Measurements from ENCODE around the gene TRPC3.

Gene TRPC3

GRCh38 chr4:121951521-121952110 is at the start of gene TRPC3:
Gene TRPC3 (minus strand): TSS chr4:121952060. CDS start chr4:121951680, 380 bp downstream.
- peak; percentile 50 for DNase-seq
- Mint-ChIP-seq H3K27ac (no peak within 1 kb of the TSS), H3K27me3 (peaks cover 50% of the 10 kb centered on the region), H3K9me3 (no peaks in the 10 kb centered on the region), H3K4me3 (peak within 1 kb of the TSS; percentile 80), H3K36me3 (no peaks in the 10 kb centered on the region), H3K4me1 (peaks cover 24% of the 10 kb centered on the region)
- CTCF ChIA-PET: interaction anchor here (1.1 to 2.6 kb wide), 4 partner anchors 13 to 627 kb away, joined by 3 to 13 read pairs (median 4); no protein-coding TSS in a partner anchor

GRCh38 chr4:122000849-122001248 is 49.0 kb upstream of the TRPC3 start:
- peaks cover 2% of the 10 kb centered on the region for H3K4me1 Mint-ChIP-seq
- DNase-seq: no peak
- H3K9me3 Mint-ChIP-seq: no peaks in the 10 kb centered on the region
- H3K27me3 Mint-ChIP-seq: peaks cover 27% of the 10 kb centered on the region
- no peak overlapping the region for H3K27ac Mint-ChIP-seq
- no peak overlapping the region for H3K4me3 Mint-ChIP-seq
- no peaks in the 10 kb centered on the region for H3K36me3 Mint-ChIP-seq
- CTCF ChIA-PET: interaction anchor here (0.6 kb wide), 1 partner anchor 54 kb away, joined by 3 read pairs; no protein-coding TSS in a partner anchor

GRCh38 chr4:121998024-121998423 is 46.2 kb upstream of the TRPC3 start:
- Mint-ChIP-seq H3K27me3 (peaks cover 26% of the 10 kb centered on the region), H3K27ac (no peak overlapping the region), H3K36me3 (no peaks in the 10 kb centered on the region), H3K4me3 (no peak overlapping the region), H3K9me3 (no peaks in the 10 kb centered on the region), H3K4me1 (no peaks in the 10 kb centered on the region)
- CTCF ChIA-PET: interaction anchor here (0.8 to 1.5 kb wide), 4 partner anchors 11 to 580 kb away, joined by 3 to 5 read pairs (median 4); no protein-coding TSS in a partner anchor
- no peak for DNase-seq

GRCh38 chr4:121995790-121996537 is 44.1 kb upstream of the TRPC3 start:
- Mint-ChIP-seq H3K4me1 (no peaks in the 10 kb centered on the region), H3K36me3 (no peaks in the 10 kb centered on the region), H3K27me3 (peaks cover 26% of the 10 kb centered on the region), H3K9me3 (no peaks in the 10 kb centered on the region), H3K4me3 (no peak overlapping the region), H3K27ac (no peak overlapping the region)
- no peak for DNase-seq
- CTCF ChIA-PET: no interaction called here

- DNase-seq: no peak
- CTCF ChIA-PET: no interaction called here
- H3K9me3 Mint-ChIP-seq: no peaks in the 10 kb centered on the region
Measured at GRCh38 chr4:121991968-121992367, 40.1 kb upstream of the TRPC3 start.

GRCh38 chr4:121990489-121990888 is 38.6 kb upstream of the TRPC3 start:
- no peak for DNase-seq
- Mint-ChIP-seq H3K27me3 (peaks cover 37% of the 10 kb centered on the region), H3K27ac (no peak overlapping the region), H3K36me3 (no peaks in the 10 kb centered on the region), H3K4me1 (no peaks in the 10 kb centered on the region), H3K9me3 (no peaks in the 10 kb centered on the region), H3K4me3 (no peak overlapping the region)
- CTCF ChIA-PET: interaction anchor here (1.6 kb wide), 1 partner anchor 10 kb away, joined by 4 read pairs; no protein-coding TSS in a partner anchor

More at GRCh38 chr4:121991968-121992367, 40.1 kb upstream of the TRPC3 start:
- H3K36me3 Mint-ChIP-seq: no peaks in the 10 kb centered on the region
- H3K27me3 Mint-ChIP-seq: peaks cover 44% of the 10 kb centered on the region
- H3K27ac Mint-ChIP-seq: no peak overlapping the region
- H3K4me3 Mint-ChIP-seq: no peak overlapping the region
- no peaks in the 10 kb centered on the region for H3K4me1 Mint-ChIP-seq

GRCh38 chr4:121989715-121990114 is 37.9 kb upstream of the TRPC3 start:
- H3K27ac Mint-ChIP-seq: no peak overlapping the region
- no peaks in the 10 kb centered on the region for H3K9me3 Mint-ChIP-seq
- H3K27me3 Mint-ChIP-seq: peaks cover 34% of the 10 kb centered on the region
- no peaks in the 10 kb centered on the region for H3K4me1 Mint-ChIP-seq
- no peak overlapping the region for H3K4me3 Mint-ChIP-seq
- no peak for DNase-seq
- CTCF ChIA-PET: interaction anchor here (1.6 kb wide), 1 partner anchor 9 kb away, joined by 4 read pairs; no protein-coding TSS in a partner anchor
- no peaks in the 10 kb centered on the region for H3K36me3 Mint-ChIP-seq

- H3K4me1 Mint-ChIP-seq: no peaks in the 10 kb centered on the region
- no peak overlapping the region for H3K27ac Mint-ChIP-seq
- no peak overlapping the region for H3K4me3 Mint-ChIP-seq
- peaks cover 32% of the 10 kb centered on the region for H3K27me3 Mint-ChIP-seq
- CTCF ChIA-PET: no interaction called here
- DNase-seq: no peak
- no peaks in the 10 kb centered on the region for H3K9me3 Mint-ChIP-seq
- no peaks in the 10 kb centered on the region for H3K36me3 Mint-ChIP-seq
Measured at GRCh38 chr4:121988950-121989349, 37.1 kb upstream of the TRPC3 start.

GRCh38 chr4:121980643-121981042 is 28.8 kb upstream of the TRPC3 start:
- Mint-ChIP-seq H3K27ac (no peak overlapping the region), H3K4me3 (no peak overlapping the region), H3K36me3 (no peaks in the 10 kb centered on the region), H3K27me3 (peaks cover 5% of the 10 kb centered on the region), H3K9me3 (no peaks in the 10 kb centered on the region), H3K4me1 (peaks cover 7% of the 10 kb centered on the region)
- no peak for DNase-seq
- CTCF ChIA-PET: interaction anchor here (0.9 kb wide), 1 partner anchor 10 kb away, joined by 4 read pairs; no protein-coding TSS in a partner anchor

GRCh38 chr4:121978172-121978516 is 26.3 kb upstream of the TRPC3 start:
- no peaks in the 10 kb centered on the region for H3K9me3 Mint-ChIP-seq
- peaks cover 11% of the 10 kb centered on the region for H3K27me3 Mint-ChIP-seq
- CTCF ChIA-PET: no interaction called here
- no peaks in the 10 kb centered on the region for H3K36me3 Mint-ChIP-seq
- H3K4me3 Mint-ChIP-seq: no peak overlapping the region
- no peak overlapping the region for H3K27ac Mint-ChIP-seq
- H3K4me1 Mint-ChIP-seq: peaks cover 7% of the 10 kb centered on the region
- no peak for DNase-seq

GRCh38 chr4:121977251-121978171 is 25.7 kb upstream of the TRPC3 start:
- Mint-ChIP-seq H3K4me3 (no peak overlapping the region), H3K27me3 (peaks cover 14% of the 10 kb centered on the region), H3K9me3 (no peaks in the 10 kb centered on the region), H3K36me3 (no peaks in the 10 kb centered on the region), H3K4me1 (peaks cover 7% of the 10 kb centered on the region), H3K27ac (no peak overlapping the region)
- CTCF ChIA-PET: no interaction called here
- DNase-seq: no peak

GRCh38 chr4:121975784-121976183 is 23.9 kb upstream of the TRPC3 start:
- Mint-ChIP-seq H3K9me3 (no peaks in the 10 kb centered on the region), H3K27ac (no peak overlapping the region), H3K4me3 (no peak overlapping the region), H3K27me3 (peaks cover 14% of the 10 kb centered on the region), H3K36me3 (no peaks in the 10 kb centered on the region), H3K4me1 (peaks cover 7% of the 10 kb centered on the region)
- DNase-seq: no peak
- CTCF ChIA-PET: no interaction called here

GRCh38 chr4:121973816-121974215 is 22.0 kb upstream of the TRPC3 start:
- no peak overlapping the region for H3K4me3 Mint-ChIP-seq
- H3K27ac Mint-ChIP-seq: no peak overlapping the region
- no peaks in the 10 kb centered on the region for H3K9me3 Mint-ChIP-seq
- CTCF ChIA-PET: no interaction called here
- no peak for DNase-seq
- peaks cover 7% of the 10 kb centered on the region for H3K4me1 Mint-ChIP-seq
- peaks cover 20% of the 10 kb centered on the region for H3K27me3 Mint-ChIP-seq
- H3K36me3 Mint-ChIP-seq: no peaks in the 10 kb centered on the region

- H3K4me1 Mint-ChIP-seq: no peaks in the 10 kb centered on the region
- H3K4me3 Mint-ChIP-seq: no peak overlapping the region
- CTCF ChIA-PET: no interaction called here
- no peak for DNase-seq
- H3K27ac Mint-ChIP-seq: no peak overlapping the region
- H3K27me3 Mint-ChIP-seq: peaks cover 14% of the 10 kb centered on the region
- H3K36me3 Mint-ChIP-seq: no peaks in the 10 kb centered on the region
- no peaks in the 10 kb centered on the region for H3K9me3 Mint-ChIP-seq
Measured at GRCh38 chr4:121968859-121969258, 17.0 kb upstream of the TRPC3 start.
